Stimulated activated CD4-positive, alpha-beta T cell treated with anti-CD3 and anti-CD28 coated beads, Interleukin-4, amount 100 ng/mL, for 4 hours (primary cell): ENCODE measurements around the gene SLC9A7.
A peak's percentile ranks its signal among the peaks of the same experiment; 100 is the strongest.
"Not testable (repeated sequence)": the region's sequence is repeated elsewhere in the genome, so short reads cannot be mapped to it uniquely, and the experiment has no call there.

Source experiments
- DNase-seq, 2 experiments: peaks; one replicate each; pipeline ENCODE4 v3.0.0-alpha.2; 2020

Gene SLC9A7

DNA sequence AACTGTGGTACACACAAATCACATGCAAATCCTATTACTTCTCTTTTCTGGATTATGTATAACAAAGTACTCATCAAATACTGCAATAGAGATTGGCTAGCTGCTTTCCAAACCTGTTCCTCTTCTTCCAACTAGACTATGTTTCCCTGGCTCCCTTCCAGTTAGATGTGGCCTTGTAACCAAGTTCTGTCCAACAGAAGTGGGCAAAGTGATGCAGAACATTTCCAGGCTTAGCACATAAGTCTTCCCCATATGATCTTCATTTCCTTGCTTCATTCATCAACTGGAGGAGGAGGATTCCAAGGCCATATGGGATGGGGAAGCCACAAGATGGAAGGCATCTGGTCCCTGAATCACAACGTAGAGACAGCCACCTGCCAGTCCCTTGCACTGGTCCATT, 8.0 kb downstream of the SLC9A7 start:
- DNase-seq, result no peak

DNA sequence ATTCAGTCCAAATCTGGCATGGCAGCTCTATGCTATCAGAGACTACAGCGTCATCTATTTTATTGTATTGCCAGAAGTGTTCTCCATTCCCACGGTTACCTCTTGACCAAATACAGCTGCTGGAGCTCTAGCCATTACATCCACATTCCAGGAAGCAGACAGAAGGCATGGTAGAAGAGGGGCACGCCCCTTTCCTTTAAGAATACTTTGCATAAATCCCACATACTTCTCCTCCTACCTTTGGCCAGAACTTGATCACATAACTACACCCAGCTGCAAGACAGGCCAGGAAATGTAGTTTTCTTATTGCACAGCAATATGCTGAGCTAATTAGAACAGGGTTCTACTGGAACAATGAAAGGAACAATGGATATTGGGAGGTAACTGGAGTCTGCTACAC, 14.9 kb downstream of the SLC9A7 start:
- DNase-seq, result no peak

DNA sequence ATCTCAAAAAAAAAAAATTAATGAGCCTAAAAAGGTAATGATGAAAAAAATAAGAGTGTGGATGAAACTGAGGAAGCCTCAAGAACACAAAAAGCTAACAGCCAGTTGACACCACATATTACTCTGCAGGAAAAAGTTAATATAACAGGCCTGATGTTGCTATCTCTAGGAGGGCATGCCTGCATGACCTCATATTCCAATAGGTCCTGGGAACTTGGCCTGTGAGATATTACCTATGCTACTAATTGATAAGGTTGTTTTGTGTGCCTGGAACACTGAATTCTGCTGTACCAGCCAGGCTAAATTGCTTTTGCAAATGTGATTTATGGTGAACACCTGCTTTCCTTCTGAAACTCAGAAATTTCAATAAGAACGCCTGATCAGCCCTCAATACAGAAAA, 15.9 kb downstream of the SLC9A7 start:
- DNase-seq, result no peak

DNA sequence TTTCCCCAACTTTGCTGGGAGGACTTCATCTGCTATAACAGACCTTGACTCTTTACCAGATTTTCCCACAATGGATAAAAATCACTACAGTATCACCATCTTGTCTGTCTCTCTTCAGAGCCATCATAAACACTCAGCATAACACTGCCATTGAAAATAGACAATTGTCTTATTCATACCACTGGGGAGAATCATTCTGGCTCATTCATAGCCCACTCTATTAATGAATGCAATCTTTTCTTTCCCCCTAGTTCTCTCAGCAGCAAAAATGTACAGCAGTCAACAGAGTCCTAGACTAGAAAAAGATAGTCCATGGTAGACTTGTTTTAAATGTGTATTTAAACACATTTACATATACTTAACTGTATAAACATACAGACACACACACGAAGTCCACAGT, 19.2 kb downstream of the SLC9A7 start:
- no peak for DNase-seq

DNA sequence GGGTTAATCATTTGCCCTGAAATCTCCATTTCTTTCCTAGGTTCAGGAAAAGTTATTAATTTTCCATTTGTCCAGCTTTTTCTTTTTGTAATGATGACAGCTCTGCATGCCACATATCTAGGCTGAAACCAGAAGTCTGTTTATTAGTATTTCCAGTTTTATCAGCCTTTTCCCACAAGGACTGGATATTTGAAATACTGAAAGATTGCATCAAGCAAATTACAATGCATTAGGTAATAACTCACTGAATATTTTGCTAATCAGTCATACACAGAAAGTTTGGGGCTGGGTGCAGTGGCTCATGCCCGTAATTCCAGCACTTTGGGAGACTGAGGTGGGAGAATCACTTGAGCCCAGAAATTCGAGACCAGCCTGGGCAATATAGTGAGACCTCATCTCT, 21.5 kb downstream of the SLC9A7 start:
- no peak for DNase-seq

DNA sequence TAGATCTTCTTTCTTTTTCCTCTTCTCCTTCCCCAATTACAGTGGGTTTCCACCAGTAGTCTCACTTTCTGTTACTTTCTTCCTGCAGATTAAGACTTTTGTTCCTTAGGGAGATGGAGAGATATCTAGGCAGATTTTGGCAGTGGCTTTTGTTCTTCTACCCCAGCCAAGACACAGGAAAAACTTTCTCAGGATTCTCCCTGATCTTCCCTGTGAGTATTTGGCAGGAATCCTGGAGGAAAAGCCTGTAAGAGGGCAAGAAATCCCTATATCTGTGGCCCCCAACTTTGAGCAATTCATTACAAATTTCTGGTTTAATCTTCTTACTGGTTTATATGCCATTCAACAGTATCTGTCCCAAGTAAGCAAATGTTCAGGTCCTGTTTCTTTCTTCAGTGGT, 21.9 kb downstream of the SLC9A7 start:
- DNase-seq, result no peak

DNA sequence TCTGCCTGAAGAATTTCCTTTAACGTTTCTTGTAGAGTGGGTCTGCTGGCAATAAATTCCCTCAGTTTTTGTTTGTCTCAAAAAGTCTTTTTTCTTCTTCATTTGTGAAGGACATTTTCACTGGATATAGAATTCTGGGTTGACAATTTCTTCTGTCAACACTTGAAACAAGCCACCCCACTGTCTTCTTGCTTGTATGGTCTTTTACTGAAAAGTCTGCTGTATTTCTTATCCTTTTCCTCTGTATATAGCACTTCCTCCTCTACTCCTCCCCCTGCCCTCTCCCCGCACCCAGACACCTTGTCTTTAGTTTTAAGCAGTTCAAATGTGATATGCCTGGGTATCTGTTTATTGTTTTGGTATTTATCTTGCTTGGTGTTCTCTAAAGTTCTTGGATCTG, 23.3 kb downstream of the SLC9A7 start:
- no peak for DNase-seq

DNA sequence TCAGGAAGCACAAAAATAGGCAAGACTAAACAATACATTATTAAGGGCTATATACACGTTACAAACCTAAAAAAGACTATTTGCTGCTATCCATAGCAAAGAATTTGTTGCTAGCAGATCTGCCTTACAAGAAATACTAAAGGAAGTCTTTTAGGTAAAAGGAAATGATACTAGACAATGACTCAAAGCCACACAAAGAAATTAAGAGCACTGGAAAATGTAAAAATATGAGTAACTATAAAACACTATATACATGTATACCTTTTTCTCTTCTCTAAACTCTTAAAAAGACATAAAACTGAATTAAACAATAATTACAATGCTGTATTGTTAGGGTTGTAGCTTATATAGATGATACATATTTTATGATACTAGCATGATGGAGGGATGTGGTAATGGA, 25.7 kb downstream of the SLC9A7 start:
- DNase-seq, result no peak

DNA sequence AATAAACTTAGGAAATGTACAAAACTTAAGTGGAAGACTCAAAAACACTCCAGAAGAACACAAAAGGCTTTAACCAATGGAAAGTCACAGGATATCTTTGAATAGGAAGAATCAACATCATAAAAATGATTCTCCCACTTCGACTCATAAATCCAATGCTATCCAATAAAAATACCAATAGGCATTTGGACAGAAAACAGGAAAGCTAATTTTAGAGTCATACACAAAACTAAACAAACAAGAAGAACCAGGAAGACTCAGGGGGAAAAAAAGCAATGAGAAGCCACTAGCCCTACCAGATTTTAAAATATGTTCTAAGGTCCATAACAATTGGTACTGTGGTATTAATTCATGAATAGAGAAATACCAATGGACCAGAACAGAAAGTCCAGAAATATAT, 28.2 kb downstream of the SLC9A7 start:
- DNase-seq, result no peak

DNA sequence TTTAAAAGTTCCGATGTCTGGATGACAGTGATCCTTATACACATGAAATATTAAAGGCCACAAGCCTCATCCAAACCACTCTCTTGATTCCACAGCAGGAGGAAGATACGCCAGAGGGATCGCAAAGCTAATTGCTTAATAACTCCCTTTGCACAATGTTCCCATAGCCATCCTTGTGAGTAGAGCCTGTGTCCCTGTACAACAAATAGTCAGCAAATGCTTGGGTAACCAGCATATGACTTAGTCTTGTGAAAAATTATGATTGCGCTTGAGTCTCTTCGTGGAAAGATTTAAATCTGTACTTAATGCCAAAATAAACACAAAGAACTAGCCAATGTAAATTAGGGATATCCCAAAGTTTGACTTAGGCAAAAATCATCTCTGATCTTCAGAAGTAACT, 31.5 kb downstream of the SLC9A7 start:
- no peak for DNase-seq

DNA sequence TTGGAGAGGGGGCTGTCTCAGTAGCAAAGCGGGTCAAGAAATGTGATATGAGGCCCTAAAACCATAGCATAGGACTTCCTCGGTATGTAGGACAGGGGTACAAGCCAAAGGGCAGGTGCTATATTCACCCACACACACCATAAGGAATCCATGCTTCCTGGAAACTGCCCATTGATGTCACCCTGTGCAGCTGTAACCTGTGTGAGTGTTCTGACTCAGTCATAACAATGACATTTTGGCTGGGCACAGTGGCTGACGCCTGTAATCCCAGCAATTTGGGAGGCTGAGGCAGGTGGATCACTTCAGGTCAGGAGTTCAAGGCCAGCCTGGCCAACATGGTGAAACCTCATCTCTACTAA, 35.4 kb downstream of the SLC9A7 start:
- DNase-seq, result not testable (repeated sequence)

DNA sequence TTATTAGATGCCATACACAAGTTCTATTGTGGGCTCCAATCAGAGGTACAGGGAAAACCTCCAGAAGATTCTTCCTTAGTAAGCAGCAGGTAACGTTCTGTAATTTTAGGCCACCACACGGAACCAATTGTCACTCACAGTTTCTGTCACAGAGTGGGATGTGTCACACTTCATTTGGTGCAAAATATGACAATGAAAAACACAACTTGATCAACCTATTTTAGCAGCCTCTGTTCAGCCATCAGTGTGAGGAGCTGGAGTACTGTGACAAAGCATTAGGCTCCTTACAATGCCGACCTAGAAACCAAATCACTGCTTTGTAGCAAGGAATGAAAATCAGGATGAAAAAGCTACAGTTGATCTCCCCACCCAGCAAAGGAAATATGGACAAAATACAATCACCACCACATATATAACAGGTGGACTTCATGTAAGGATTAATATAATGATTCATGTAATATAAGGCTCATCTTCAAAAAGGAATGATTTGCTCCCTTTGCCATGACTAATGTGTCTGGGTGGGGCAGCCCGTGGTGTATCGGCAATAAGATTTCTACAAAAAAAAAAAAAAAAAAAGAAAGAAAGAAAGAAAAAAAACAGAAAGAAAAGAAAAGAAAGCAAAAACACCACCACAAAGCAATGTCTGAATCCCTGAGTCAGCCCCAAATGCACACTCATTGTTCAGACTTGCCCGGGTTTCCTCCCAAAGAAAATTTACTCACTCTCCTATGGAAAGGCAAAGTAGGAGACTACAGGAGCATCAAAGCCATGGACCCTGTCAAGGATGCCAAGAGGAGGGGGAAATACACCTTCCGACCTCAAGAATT, 36.0 kb downstream of the SLC9A7 start:
- DNase-seq, result no peak

DNA sequence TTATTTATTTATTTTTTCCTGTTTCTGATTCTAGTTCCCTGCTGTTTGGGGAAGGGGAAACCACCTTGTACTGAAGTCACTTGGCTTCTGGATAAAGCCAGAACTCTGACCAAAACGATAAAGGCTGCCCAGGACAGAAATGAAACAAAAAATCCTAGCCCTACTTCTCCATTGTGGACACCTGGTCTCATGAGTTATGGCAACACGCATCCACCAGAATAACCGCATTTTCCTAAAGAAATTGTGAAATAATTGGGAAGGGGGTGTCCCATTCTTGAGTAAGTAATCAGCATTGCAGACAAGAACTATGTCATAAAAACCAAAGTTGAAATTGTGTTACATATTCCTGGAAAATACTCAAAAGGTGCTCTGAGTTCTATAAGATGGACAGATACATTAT, 42.1 kb downstream of the SLC9A7 start:
- DNase-seq, result no peak

DNA sequence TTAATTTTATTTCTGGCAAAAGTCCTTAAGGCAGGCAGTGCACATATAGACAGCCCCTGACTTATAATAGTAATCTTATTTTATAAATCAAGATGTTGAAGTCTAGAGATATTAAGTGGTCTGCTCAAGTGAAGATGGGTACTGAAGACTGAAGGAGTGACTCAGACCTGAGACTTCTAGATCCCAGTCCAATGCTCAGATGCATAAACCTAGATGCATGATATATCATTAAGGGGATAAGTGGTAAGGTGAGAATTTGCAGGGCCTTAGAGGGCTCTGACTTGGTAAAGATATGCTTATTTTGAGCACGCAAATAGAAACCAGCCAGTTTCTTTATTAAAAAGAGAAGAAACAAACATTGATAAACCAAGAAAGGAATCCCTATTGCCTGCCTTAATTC, 42.9 kb downstream of the SLC9A7 start:
- no peak for DNase-seq

DNA sequence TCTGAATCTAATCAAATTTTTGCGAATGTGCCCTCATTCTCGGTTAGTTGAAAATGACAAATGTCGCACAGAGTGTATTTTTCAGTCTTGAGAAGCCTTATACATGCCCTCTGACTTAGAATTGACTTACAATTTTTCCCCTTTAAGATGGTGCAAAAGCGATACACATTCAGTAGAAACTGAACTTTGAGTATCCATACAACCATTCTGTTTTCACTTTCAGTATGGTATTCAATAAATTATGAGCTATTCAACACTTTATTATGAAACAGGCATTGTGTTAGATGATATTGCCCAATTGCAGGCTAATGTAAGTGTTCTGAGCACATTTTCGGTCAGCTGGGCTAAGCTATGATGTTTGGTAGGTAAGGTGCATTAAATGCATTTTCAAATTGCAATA, 43.4 kb downstream of the SLC9A7 start:
- DNase-seq, result no peak

DNA sequence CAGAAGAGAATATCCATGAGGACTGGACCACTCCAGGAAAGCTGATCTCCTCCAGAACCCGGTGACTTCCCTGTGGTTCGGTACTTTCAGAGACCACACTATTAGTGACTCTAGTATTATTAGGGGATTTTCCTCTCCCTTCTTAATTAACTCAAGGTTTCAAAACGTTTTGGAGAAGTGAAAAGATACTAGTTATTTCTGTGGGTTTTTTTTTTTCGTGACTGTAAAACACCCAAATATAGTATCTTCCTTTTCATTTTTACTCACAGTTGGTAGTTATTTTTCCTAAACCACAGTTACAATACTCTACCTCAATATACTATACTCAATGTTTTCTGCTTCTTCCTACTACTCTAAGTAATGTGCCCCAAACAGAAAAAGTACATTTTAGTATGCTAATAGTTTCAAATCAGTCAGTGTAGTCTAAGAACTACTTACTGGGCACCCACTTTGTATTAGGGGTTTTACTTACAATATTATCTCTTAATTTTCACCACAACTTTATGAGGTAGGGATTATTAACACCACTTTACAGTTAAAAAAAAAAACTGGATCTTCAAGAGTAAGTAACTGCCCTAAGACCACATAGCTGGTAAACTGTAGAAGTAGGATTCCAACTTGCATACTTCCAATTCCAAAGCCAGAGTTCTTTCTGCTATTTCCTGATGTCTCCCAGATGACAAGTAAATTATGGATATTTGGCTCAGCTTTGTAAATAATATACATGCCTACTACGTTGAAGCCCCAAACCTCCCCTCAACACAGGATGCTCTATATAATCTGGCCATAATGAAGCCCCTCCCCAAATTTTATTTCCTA, 45.0 kb downstream of the SLC9A7 start:
- no peak for DNase-seq

DNA sequence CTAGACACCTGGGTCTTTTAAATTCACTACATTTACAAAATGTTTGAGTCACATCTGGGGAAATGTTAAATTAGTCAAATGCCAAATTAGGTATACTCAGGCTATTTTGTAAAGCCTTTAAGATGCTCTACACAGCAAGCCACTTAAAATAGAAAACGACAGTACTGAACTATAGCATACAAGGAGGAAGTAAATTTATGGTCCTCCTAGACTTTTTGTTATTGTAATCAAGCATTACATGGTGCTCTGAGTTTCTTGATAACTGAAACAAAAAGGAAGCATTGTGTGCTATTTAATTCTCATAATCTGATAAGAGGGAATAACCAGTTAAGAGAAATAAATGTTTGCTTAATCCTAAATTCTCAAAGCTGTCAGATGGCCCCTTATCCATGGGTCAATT, 46.2 kb downstream of the SLC9A7 start:
- DNase-seq, result no peak

DNA sequence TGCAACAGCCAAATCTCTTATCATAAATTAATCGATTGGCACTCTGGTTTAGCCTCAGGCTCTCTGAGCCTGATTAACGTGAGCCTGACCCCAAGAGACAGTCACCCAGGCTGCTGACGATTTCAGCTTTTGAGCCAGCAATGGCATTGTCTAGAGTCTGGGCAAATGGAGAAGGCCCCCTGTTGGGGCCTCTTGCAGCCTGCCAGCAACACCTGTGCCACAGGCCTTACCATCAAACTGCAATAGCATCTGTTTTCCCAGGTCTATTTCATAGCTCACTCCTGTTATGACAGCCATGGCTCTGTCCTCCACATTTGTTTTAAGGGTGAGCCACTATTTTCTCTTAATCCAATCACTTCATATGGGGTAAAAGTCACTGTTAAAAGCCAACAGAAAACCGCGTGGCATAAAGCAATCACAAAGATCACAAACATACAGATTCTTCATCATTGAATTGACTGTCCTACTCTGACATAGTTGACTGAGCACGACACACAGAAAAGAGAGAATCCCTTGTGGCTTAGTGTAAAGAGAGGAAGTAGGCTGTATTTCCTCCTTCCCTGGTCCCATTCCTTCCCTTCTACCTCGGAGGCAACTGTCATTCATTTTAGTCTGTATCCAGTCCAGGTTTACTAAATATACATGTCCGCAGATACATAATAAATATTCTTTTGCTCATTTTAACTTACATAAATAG, 47.8 kb downstream of the SLC9A7 start:
- no peak for DNase-seq

DNA sequence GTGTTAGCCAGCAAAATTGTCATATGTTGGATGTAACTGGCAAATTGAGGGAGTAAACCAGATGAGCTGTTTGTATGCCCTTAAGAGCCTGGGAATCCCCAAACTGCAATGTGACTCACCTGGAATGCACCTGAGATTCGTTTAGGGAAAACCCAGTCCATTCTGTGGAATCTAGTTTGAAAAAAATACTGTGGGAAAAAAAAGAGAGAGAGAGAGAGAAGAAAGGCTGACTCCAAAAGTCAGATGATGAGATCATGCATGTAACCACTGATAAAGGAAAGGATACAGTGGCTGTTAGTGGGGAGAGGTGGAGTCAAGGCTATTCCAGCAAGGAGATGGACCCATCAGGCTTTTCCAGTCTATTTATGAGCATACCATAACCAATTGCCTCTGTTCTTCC, 48.5 kb downstream of the SLC9A7 start:
- DNase-seq, result no peak

DNA sequence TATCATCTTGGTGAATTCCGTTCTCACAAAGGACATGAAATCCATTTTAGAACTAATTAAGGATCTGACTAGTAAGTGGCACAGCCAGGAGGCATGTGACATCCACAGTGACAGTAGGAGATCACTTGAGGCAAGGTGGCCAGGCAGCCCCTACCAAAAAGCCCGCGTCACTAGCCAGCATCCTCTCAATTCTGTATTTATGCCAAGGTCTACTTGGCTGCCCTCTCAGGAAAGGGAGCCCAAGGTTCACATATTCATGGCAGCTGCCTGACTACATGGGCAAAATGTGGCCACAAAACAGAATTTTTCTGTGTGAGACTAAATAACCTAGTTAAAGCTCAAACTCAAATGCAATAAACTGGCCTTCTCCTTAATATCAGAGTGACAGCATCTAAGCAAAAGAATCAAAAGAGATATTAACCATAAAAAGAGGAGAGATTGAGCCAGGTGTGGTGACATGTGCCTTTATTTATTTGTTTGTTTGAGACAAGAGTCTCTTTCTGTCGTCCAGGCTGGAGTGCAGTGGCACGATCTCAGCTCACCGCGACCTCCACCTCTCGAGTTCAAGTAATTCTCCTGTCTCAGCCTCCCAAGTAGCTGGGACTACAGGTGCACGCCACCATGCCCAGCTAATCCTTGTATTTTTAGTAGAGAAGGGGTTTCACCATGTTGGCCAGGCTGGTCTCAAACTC, 51.5 kb downstream of the SLC9A7 start:
- no peak for DNase-seq

DNA sequence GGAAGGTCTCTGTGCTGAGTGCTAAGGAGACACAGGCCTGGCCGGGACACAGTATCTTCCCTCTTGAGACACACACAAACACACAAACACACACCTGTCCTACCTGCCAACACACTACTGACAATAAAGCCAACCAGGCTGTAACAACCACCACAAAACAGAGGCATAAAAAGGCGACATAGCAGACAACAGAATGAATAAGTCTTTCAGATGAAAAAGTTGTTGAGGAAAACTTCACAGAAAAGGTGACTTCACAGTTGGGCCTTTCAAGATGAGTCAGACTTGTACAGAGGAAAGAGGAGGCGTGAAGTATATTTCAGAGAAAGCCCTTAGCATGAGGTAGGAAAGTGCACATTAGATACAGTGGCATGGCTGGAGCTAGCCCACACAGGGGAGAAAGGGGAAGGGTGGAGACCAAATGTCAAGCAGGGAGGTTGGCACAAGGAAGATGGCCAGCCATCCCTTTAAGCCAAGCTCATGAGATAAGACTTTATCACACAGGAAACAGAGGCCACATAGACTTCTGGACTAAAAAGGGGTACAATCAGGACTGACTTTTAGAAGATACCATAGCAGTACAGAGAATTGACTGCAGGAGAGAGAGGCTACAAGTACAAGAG, 54.0 kb downstream of the SLC9A7 start:
- DNase-seq, result peak; percentile 5 to 15

DNA sequence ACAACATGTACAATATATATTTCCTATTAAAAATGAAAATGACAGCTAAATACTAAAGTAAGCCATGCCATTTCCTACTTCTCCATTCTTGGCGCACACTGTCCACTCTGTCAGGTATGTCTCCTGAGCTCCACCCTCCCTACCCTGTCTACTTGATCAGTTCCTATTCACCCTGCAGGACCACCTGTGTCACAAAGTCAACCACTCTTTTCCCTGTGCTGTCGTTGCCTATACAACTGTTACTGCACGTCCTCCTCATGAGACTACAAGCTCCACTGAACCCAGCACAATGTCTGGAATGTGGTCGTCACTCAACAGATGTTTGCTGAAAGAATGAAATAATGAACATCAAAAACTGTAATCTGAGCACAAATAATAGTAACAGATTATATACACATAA, 54.9 kb downstream of the SLC9A7 start:
- DNase-seq, result no peak

DNA sequence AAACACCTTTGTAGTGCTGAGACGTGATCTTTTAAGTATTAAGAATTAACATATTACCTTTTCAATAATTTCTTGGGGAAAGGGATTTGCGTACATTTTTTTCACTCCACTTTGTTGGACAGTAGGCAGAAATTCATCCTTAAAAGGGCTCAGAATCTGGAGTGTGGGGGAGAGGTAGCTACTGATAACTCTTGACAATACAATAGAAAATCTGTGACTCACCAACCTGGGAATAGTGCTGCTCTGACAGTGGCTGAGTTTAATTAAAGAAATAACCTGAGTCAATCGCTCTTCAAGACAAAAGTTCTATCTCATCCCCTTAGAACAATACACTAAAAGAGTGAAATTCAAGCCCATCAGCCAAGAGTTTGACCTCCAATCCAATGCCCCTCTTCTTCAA, 60.2 kb downstream of the SLC9A7 start:
- no peak for DNase-seq
